Frontal cortex (tissue), 4 donors: ENCODE measurements around the gene RAB7B. TPM values are rescaled to one million over a fixed set of nuclear protein-coding genes. Genes with fewer than 3 reads are reported as not detected.

Source experiments
- DNase-seq, 2 donors: peaks; one replicate each; pipeline ENCODE4 v3.0.0; 2012; ENCODE audit warnings: low spot score in 2 of 2
- FAIRE-seq: peaks from 2 replicates; lab custom pipeline; 2012; peaks lifted over from hg19 to GRCh38; lab: Jason Lieb, UNC
- total RNA-seq: library from RNA; depleted of rRNA; stranded (reverse); fragments of >200 nt; gene quantifications from one replicate; pipeline ENCODE4 v1.2.3, GENCODE V29; 2014
- donor health status: control.
- donor health status: control.
- donor health status: control.

Gene RAB7B
- total RNA-seq, 1 donor from 2014 or later: under 0.01 TPM

DNA sequence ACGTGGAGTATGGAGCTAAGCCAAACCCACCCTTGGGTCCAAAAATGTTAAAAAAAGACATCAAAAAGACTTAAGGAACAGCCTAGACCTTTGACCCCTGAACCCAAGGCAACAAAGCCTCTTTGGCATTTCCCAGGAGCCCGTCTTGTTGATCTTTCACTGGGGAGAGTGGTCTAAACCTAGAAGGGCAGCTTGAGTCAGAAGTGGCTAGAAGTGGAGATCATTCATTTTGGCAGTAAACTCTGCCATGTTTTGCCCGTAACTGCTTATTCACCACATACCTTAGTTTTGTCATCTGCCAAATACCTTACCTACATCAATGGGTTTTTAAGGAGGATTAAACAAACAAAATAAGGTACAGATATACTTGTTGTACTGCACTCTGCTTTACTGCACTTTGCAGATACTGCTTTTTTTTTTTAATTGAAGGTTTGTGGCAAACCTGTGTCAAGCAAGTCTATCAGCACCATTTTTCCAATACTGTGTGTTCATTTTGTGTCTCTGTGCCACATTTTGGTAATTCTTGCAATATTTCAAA is 22.2 kb upstream of the RAB7B start:
- FAIRE-seq (no peak), DNase-seq (no peak)

- DNase-seq (no peak), FAIRE-seq (no peak)
These were observed 20.5 kb upstream of the RAB7B start, which contains the start of gene CTSE for GRCh38 chr1:206023695-206024094. TSS of gene CTSE (minus strand) at chr1:206023895. CDS start at chr1:206023791, 104 bp downstream.

GRCh38 chr1:206022766-206023165 is 19.6 kb upstream of the RAB7B start:
- no peak for DNase-seq
- no peak for FAIRE-seq

DNA sequence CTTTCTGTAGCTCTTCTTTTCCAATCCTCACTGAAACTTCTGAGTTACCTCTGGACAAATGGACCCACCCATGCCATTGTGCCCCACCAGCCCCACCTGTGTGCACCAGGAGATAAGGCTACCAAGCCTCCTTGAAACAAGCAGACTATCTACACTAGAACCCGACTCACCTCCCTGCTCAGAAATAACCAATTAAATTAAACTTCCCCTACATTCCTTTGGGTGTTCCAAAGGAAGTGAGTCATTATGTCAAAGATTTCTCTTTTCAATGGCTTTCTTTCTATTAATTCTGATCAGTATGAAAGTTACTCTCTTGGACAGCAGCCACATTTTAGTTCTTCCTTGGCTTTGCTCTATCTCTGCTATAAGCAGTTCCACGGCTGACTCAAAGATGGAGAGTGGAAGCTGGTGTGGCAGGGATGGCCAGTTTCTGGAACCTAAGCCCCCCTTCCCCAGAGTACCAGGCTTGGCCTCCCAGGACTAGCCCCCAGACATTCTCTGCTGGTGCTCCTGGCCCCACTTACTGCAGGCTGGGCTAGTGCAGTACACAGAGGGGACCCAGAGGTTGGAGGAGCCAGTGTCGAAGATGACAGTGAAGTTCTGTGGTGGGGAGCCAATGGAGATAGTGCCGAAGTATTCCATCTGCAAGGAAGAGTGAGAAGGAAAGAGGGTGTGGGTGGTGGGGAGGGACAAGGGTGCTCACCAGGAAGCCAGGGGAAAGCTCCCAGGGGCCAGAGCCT is 18.6 kb upstream of the RAB7B start:
- DNase-seq (no peak), FAIRE-seq (no peak)

- FAIRE-seq (no peak), DNase-seq (no peak)
These were observed 17.9 kb upstream of the RAB7B start for GRCh38 chr1:206021008-206021625.

GRCh38 chr1:206020393-206021007 is 17.3 kb upstream of the RAB7B start:
- FAIRE-seq: no peak
- DNase-seq: no peak

- FAIRE-seq: no peak
- DNase-seq: no peak
These were observed 11.9 kb upstream of the RAB7B start for GRCh38 chr1:206015071-206015470.

GRCh38 chr1:206014601-206015000 is 11.4 kb upstream of the RAB7B start:
- FAIRE-seq (no peak), DNase-seq (no peak)

- no peak for FAIRE-seq
- DNase-seq: no peak
These were observed 10.0 kb upstream of the RAB7B start for GRCh38 chr1:206013026-206013795.

DNA sequence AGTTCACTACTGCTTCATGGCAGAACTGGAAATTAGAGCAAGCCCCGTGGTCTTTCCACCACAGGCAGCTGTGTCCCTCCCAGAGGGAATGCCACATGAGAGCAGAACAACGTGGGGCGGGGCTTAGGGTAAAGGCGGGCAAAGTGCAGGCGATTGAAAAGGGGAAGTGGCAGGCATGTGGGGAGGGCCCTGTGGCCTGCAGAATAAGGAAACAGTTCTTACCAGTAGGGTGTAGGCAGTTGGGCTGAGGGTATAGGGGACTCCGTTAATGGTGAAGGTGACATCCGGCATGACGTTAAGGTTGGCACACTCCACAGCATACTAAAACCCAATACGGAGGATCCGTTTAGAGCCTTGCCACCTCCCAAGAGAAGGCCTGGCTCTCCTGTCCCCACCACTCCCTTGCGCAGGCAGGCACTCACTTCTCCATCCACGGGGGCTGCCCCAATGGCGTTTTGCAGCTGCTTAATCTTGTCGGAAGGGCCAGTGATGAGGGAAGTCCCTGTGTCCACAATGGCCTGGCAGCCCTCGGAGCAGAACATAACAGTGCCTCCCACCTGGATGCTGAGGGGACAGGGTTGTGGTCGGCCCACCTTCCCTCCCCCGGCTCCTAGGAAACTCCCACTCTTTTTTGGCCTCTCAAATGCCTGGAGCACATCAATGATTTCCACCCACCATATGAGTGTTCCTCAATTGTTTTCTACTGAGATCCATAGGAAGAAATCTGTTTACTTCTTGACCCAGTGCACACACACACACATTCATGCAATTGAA is 9.1 kb upstream of the RAB7B start:
- no peak for DNase-seq
- no peak for FAIRE-seq

DNA sequence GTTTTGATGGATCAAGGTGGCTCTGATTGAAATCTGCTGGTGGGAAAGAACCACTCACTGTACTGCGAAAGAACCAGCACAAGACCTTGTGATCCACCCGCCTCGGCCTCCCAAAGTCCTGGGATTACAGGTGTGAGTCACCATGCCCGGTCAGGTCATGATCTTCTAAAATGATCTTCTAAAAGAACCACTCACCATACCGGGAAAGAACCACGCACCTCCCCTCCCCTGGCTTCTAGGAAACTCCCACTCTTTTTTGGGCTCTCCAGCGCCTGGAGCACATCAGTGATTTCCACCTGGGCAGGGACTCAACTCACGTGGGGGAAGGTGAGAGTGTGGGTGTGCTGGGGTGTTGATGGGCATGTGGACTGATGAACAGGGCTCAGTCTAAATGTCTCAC is 7.9 kb upstream of the RAB7B start:
- DNase-seq (no peak), FAIRE-seq (no peak)

- FAIRE-seq (no peak), DNase-seq (no peak)
These were observed 6.9 kb upstream of the RAB7B start for GRCh38 chr1:206010060-206010459.

DNA sequence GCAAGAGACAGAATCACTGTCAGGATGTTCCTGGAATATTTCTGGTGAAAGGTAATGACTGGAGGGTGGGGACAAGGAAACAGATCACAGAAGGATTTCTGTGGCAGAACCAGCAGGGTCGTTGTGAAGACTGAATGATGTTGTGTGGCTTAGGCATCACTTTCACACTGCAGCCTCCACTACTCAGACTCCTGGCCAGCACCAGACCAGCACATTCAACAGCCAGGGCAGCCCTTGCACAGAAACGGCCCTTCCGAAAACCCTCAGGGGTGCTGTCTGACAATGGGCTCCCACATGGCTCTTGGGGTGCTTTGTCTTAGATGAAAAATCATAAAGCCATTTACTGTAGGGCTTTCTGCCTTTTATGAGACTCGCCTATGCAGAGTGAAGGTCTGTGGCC is 3.8 kb upstream of the RAB7B start:
- DNase-seq (no peak), FAIRE-seq (no peak)

DNA sequence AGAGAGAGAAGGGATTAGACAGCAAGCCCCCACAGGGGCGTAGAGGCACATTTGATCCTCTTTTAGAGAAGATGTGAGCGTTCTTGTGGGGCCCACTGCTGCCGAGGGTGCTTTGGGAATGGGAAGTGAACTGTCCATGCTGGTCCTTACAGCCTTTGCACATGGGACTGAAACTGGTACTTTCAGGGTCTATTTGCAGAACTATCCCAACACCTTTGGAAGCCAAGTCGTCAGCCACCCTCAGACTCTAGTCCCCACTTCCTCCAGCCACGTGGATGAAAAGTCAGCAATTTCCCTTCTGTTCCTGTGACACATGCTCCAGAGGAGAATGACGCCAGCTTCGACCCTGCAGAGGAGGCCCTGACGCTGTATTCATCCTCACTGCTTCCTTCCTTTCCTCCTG is 2.6 kb upstream of the RAB7B start:
- DNase-seq: no peak
- FAIRE-seq: no peak

DNA sequence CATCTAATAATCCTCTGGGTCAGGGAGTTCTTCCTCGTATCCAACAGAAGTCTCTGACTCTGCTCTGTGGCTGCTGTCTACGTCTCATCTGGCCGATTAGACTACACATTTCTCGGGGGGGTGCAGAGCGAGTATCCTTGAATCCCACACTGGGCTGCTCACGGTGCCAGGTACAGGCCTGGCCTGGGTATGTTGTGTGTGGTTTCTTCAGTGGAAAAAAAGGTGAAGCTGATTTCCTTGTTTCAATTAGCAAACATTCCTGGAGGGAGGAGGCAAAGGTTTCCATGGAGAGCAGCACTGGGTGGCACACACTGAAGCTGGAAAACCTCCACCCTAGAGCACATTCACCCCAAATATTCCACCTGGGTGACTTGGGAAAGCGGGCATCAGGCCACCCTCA is 2.0 kb upstream of the RAB7B start:
- no peak for FAIRE-seq

DNA sequence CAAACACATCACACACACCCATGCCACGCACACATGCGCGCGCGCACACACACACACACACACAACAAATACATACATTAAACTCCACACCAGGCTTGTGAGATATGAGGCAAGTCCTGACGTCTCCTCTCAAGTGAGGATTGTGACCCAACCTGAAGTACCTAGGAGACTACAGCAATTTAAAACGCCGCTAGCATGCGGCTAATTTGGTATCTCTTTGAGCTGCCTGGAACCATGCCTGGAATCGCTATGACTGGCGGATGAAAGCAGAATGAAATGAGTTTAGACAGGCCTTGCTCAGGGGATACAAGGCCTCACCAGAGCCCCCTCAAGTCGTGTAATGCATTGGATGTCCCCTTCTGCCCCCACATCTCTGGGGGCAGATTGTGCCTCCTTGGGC is 1.6 kb upstream of the RAB7B start:
- DNase-seq (no peak), FAIRE-seq (no peak)

More for the DNA sequence above, 2.0 kb upstream of the RAB7B start:
- DNase-seq: no peak

- FAIRE-seq (no peak), DNase-seq (no peak)
These were observed 932 bp upstream of the RAB7B start for GRCh38 chr1:206003854-206004800.

DNA sequence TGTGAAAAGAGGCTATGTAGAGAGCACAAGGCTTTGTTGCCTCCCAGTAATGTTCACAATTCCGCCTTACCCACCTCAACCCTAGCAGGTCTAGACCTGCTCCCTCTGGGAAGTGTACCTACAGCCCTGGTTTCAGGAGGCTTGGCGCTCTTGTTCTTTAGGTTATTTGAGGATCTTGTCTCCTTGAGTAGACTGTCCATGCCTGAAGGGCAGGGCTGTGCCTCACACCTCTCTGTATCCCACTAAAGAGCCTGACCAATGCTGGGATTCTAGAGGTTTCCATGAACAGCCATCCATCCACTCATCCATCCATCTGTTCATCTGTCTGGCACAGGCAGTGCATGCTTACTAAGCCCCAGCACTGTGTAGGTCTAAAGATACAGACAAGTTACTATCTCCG is 1.0 kb downstream of the RAB7B start:
- DNase-seq: no peak
- FAIRE-seq: no peak
